T-helper 2 cell treated with Interferon-gamma antibody and Interleukin-4, amounts not matched to agents 5 μg/mL and 100 μg/mL, for 36 hours (primary cell): ENCODE measurements around the gene ARHGEF39.
"Not testable (repeated sequence)": the region's sequence is repeated elsewhere in the genome, so short reads cannot be mapped to it uniquely, and the experiment has no call there.

ENCODE experiments used
- DNase-seq: peaks from one replicate; pipeline ENCODE4 v3.0.0; 2021; ENCODE audit warnings: low spot score
- H3K27ac Mint-ChIP-seq: one replicate; pipeline ENCODE4 v1.8.0; 2021; ENCODE audit warnings: mild to moderate bottlenecking, mixed read lengths
- H3K27me3 Mint-ChIP-seq: one replicate; pipeline ENCODE4 v1.8.0; 2021; ENCODE audit warnings: low read depth, mixed read lengths
- H3K36me3 Mint-ChIP-seq: one replicate; pipeline ENCODE4 v1.8.0; 2021; ENCODE audit warnings: low read depth, mixed read lengths
- H3K4me1 Mint-ChIP-seq: one replicate; pipeline ENCODE4 v1.8.0; 2021; ENCODE audit warnings: low read depth, mixed read lengths
- H3K4me3 Mint-ChIP-seq: one replicate; pipeline ENCODE4 v1.8.0; 2022; ENCODE audit warnings: mild to moderate bottlenecking, moderate library complexity, mixed read lengths
- H3K9me3 Mint-ChIP-seq: one replicate; pipeline ENCODE4 v1.8.0; 2021; ENCODE audit warnings: mixed read lengths

ARHGEF39 gene

DNA sequence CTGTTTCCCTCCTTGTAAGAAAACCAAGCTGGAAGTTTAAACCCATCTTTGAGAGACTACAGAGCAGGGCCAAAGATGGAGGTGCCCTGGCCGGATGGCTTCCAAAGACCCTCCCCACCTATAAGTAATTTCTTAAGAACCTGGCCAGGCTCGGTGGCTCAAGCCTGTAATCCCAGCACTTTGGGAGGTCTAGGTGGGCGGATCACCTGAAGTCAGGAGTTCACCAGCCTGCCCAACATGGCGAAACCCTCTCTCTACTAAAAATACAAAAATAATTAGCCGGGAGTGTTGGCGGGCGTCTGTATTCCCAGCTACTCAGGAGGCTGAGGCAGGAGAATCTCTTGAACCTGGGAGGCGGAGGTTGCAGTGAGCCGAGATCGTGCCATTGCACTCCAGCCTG, 19.3 kb downstream of the ARHGEF39 start:
- H3K9me3 Mint-ChIP-seq, DNase-seq, H3K27me3 Mint-ChIP-seq: not testable (repeated sequence)
- H3K4me1 Mint-ChIP-seq = peaks cover 39% of the 10 kb centered on the region
- H3K27ac Mint-ChIP-seq = peak overlapping the region; percentile 98
- H3K4me3 Mint-ChIP-seq = peak overlapping the region; percentile 100
- peaks cover 49% of the 10 kb centered on the region for H3K36me3 Mint-ChIP-seq

DNA sequence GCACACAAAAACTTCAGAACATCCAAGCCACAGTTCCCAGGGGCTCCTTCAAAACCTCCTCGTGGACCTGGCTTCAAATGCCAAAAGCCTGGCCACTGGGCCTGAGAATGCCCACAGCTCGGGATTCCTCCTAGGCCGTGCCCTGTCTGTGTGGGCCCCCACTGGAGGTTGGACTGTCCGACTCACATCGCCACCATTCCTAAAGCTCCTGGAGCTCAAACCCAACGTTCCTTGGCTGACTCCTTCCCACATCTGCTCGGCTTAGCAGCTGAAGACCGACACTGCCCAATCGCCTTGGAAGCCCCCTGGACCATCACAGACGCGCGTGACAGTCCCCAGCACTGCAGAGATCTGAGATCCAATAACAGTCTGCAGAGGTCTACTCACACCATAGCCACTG, 21.9 kb downstream of the ARHGEF39 start:
- peaks cover 46% of the 10 kb centered on the region for H3K36me3 Mint-ChIP-seq
- no peak overlapping the region for H3K27ac Mint-ChIP-seq
- H3K9me3 Mint-ChIP-seq = peaks cover 12% of the 10 kb centered on the region
- DNase-seq = no peak
- no peaks in the 10 kb centered on the region for H3K27me3 Mint-ChIP-seq
- H3K4me1 Mint-ChIP-seq = peaks cover 42% of the 10 kb centered on the region
- H3K4me3 Mint-ChIP-seq = no peak overlapping the region

DNA sequence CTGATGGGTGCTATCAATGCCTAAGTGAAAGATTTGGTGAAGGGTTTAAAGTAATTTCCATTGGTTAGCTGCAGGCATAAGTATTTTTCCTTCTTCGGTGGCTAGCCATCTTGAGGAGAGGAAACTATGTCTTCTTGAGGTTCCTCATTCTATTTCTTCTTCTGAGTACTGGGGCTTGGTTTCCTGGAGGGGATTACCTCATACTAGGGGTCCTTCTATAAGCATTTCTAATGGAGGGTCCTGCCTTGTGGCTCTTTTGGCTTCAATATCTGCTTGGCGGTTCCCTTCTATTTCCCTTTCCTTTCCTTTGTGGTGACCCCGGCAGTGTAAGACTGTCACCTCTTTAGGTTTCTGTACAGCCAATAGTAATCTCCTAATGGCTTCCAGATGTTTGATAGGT, 23.5 kb downstream of the ARHGEF39 start:
- Mint-ChIP-seq H3K9me3 (peaks cover 12% of the 10 kb centered on the region), H3K36me3 (peaks cover 41% of the 10 kb centered on the region), H3K4me1 (peaks cover 42% of the 10 kb centered on the region)
- H3K27ac Mint-ChIP-seq, H3K4me3 Mint-ChIP-seq, DNase-seq, H3K27me3 Mint-ChIP-seq: not testable (repeated sequence)

DNA sequence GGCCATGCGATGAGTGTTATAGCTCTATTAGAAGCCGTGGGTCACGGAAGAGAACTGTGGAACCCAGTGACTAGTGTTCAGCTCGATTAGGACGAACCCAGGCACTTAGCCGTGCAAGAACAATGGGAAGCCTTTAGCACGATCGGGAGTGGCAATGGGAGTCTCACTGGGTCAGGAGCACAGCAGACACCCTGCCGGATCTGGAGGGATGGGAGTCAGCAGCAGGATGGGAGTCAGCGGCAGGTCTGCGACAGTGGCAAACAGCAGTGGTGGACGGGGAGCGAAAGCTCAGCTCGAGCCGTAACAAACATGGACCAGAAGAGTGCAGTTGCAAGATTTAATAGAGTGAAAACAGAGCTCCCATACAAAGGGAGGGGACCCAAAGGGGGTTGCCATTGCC, 24.6 kb downstream of the ARHGEF39 start:
- DNase-seq, H3K27me3 Mint-ChIP-seq, H3K4me3 Mint-ChIP-seq: not testable (repeated sequence)
- H3K27ac Mint-ChIP-seq = peak overlapping the region; percentile 38
- peaks cover 39% of the 10 kb centered on the region for H3K36me3 Mint-ChIP-seq
- peaks cover 47% of the 10 kb centered on the region for H3K4me1 Mint-ChIP-seq
- H3K9me3 Mint-ChIP-seq = peaks cover 12% of the 10 kb centered on the region

DNA sequence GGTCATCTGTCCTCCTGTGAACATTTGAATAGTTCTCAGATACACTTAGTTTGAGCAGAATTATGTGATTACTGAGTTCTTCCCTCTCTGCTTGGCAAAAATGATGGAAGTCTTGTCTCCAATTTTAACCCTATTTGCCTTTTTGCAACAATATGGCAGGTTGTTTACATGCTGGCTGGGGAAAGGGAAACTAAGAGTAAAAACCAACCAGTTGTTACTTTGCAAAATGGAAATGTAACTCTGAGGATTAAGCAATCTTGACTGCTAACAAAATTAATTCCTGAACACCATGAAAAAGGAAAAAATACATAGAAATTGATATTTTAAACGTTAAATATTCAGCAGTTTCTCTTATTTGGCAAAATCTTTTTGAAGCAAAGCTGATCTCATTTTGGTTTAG, 25.4 kb downstream of the ARHGEF39 start:
- H3K4me3 Mint-ChIP-seq = peak overlapping the region; percentile 51
- no peak for DNase-seq
- peak overlapping the region; percentile 84 for H3K27ac Mint-ChIP-seq
- H3K9me3 Mint-ChIP-seq = peaks cover 12% of the 10 kb centered on the region
- peaks cover 48% of the 10 kb centered on the region for H3K4me1 Mint-ChIP-seq
- no peaks in the 10 kb centered on the region for H3K27me3 Mint-ChIP-seq
- H3K36me3 Mint-ChIP-seq = peaks cover 37% of the 10 kb centered on the region

DNA sequence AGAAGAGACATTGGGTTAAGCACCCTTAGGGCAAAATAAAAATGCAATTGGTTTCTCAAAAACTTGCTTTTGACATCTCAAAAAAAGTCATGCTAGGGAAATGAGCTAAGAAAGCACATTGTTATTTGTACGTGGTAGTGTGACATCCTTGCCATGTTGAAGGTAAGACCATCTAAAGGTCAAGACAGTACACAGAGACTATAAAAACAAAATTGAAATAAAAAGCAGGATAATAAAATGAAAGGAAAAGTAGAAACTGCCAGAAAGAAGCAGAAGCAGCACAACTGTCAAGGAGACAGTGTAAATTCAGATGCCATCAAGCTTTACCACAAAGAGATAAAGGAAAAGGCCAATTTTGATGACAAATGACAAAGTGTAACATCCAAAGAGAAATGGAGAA, 25.8 kb downstream of the ARHGEF39 start:
- peak overlapping the region; percentile 84 for H3K27ac Mint-ChIP-seq
- H3K27me3 Mint-ChIP-seq, DNase-seq: not testable (repeated sequence)
- peaks cover 33% of the 10 kb centered on the region for H3K36me3 Mint-ChIP-seq
- peak overlapping the region; percentile 51 for H3K4me3 Mint-ChIP-seq
- peaks cover 12% of the 10 kb centered on the region for H3K9me3 Mint-ChIP-seq
- H3K4me1 Mint-ChIP-seq = peaks cover 44% of the 10 kb centered on the region

DNA sequence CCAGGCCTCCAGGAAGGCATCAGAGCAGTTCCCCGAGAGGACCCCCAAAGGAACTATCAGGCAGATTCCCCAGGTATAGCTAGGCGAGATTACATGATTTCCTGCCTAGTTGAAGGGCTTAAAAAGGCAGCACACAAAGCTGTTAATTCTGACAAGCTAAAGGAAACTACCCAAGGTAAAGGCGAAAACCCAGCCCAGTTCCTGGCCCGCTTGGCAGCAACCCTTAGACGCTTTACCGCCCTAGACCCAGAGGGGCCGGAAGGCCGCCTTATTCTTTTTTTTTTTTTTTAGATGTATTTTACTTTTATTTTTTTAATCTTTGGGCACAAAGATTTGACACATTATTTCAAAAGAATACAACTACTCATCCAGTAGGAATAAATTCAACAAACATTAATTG, 26.2 kb downstream of the ARHGEF39 start:
- Mint-ChIP-seq H3K27ac (peak overlapping the region; percentile 84), H3K9me3 (peaks cover 12% of the 10 kb centered on the region), H3K4me1 (peaks cover 44% of the 10 kb centered on the region), H3K36me3 (peaks cover 33% of the 10 kb centered on the region)
- H3K27me3 Mint-ChIP-seq, H3K4me3 Mint-ChIP-seq, DNase-seq: not testable (repeated sequence)

DNA sequence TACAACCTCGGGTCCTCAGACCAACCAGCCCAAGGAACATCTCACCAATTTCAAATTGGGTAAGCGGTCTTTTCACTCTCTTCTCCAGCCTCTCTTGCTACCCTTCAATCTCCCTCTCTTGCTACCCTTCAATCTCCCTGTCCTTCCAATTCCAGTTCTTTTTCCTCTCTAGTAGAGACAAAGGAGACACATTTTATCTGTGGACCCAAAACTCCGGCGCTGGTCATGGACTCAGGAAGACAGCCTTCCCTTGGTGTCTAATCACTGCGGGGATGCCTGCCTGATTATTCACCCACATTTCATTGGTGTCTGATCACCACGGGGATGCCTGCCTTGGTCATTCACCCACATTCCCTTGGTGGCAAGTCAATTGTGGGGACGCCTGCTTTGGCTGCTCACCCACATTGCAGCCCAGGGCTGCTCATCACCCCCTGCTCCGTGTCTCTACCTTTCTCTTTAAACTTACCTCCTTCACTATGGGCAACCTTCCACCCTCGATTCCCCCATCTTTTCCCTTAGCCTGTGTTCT, 27.5 kb downstream of the ARHGEF39 start:
- peaks cover 25% of the 10 kb centered on the region for H3K36me3 Mint-ChIP-seq
- not testable (repeated sequence) for DNase-seq, H3K4me3 Mint-ChIP-seq, H3K27ac Mint-ChIP-seq, H3K27me3 Mint-ChIP-seq
- peaks cover 41% of the 10 kb centered on the region for H3K4me1 Mint-ChIP-seq
- peaks cover 12% of the 10 kb centered on the region for H3K9me3 Mint-ChIP-seq

DNA sequence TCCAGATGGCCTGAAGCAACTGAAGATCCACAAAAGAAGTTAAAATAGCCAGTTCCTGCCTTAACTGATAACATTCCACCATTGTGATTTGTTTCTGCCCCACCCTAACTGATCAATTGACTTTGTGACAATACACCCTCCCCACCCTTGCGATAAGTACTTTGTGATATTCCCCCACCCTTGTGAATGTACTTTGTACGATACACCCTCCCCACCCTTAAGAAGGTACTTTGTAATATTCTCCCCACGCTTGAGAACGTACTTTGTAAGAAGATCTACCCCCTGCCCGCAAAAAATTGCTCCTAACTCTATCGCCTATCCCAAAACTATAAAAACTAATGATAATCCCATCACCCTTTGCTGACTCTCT, 28.1 kb downstream of the ARHGEF39 start:
- Mint-ChIP-seq H3K9me3 (peaks cover 12% of the 10 kb centered on the region), H3K36me3 (peaks cover 25% of the 10 kb centered on the region), H3K4me1 (peaks cover 41% of the 10 kb centered on the region)
- H3K27ac Mint-ChIP-seq, H3K27me3 Mint-ChIP-seq, DNase-seq, H3K4me3 Mint-ChIP-seq: not testable (repeated sequence)

DNA sequence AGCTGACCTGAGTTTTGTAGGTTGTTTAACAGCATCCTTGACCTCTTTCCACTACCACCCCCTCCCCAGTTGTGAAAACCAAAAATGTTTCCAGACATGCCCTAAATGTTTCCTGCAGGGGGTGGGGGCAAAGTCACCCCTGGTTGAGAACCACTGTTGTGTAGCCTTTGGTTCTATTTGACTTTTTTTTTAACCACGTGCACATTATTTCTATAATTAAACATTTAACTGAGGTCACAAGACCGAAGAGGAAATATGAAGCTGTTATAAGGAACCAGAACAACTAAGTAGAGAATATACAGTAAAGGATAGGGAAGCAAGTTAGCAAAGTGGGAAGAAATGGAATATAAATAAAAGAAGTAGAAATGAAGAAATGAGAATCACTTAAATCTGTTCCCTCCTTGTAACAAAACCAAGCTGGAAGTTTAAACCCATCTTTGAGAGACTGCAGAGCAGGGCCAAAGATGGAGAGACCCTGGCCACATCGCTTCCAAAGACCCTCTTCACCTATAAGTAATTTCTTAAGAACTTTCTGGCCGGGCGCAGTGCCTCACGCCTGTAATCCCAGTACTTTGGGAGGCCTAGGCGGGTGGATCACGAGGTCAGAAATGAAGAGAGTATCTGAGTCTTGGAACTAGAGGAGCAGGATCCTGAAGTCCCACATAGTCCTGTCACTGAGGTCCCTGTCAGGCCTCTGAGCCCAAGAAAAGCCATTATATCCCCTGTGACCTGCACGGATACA, 28.7 kb downstream of the ARHGEF39 start:
- Mint-ChIP-seq H3K27me3 (no peaks in the 10 kb centered on the region), H3K36me3 (peaks cover 21% of the 10 kb centered on the region), H3K9me3 (peaks cover 10% of the 10 kb centered on the region), H3K27ac (no peak overlapping the region), H3K4me3 (no peak overlapping the region), H3K4me1 (peaks cover 36% of the 10 kb centered on the region)
- no peak for DNase-seq

DNA sequence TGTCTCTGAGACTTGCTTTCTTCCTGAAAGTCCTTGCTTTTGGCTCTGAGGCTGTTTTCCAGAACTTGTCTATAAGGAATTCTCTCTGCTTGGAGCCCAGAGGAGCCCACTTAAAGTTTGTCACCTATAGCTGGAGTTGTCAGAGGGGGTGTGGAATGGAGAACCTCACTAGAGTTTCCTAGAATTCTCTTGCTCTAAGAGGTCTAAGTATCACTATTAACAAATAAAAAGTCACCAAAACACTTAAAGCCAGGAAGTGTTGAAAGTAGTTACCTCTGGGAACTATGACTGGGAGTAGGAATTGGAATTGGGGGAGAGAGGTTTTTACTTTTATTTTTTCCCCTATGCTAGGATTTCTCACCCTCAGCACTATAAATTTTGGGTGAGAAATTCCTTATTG, 29.3 kb downstream of the ARHGEF39 start:
- DNase-seq = no peak
- H3K27me3 Mint-ChIP-seq = no peaks in the 10 kb centered on the region
- peaks cover 5% of the 10 kb centered on the region for H3K9me3 Mint-ChIP-seq
- H3K4me1 Mint-ChIP-seq = peaks cover 36% of the 10 kb centered on the region
- no peak overlapping the region for H3K27ac Mint-ChIP-seq
- H3K4me3 Mint-ChIP-seq = no peak overlapping the region
- H3K36me3 Mint-ChIP-seq = peaks cover 15% of the 10 kb centered on the region

DNA sequence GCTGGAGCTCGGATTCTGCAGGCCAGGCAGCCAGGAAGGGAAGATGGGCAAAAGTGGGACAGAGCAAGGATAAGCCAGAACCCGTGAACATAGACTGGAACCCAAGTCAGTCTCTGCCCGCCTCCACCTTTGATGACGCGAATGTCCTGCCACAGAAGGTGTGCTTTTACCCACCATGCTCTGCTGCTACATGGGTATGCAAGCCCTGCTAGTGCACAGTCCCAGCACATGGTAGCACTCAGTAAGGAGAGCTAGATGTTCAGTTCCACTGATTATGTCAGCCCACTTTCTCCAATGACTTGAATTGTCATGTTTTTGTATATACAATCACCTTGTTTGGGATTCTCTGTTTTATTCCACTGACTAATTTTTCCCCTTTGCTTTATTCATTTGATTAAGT, 35.4 kb downstream of the ARHGEF39 start:
- Mint-ChIP-seq H3K27ac (no peak overlapping the region), H3K9me3 (no peaks in the 10 kb centered on the region), H3K36me3 (no peaks in the 10 kb centered on the region), H3K27me3 (no peaks in the 10 kb centered on the region), H3K4me3 (no peak overlapping the region), H3K4me1 (peaks cover 5% of the 10 kb centered on the region)
- no peak for DNase-seq

DNA sequence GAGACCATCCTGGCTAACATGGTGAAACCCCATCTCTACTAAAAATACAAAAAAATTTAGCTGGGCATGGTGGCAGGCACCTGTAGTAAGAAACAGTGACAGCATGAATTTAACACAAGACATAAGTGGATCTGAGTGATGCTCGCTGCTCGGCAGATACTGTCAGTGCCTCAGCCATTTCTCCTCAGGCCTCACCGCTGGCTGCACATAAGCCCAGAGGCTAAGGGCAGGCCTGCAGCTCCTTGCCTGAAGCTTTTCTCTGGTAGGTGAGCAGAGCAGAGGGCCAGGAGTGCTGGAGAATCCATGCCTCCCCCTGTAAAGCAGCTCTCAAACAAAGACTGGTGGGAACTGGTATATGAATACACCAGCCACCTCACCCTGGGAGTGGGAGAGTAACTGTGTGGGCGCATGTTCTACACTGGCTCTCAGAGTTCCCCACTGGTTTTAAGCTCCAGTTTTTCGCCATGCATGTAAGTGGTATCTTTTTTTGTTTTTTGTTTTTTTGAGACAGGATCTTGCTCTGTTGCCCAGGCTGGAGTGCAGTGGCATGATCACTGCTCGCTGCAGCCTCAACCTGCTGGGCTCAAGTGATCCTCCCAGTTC, 36.5 kb downstream of the ARHGEF39 start:
- H3K4me3 Mint-ChIP-seq = no peak overlapping the region

DNA sequence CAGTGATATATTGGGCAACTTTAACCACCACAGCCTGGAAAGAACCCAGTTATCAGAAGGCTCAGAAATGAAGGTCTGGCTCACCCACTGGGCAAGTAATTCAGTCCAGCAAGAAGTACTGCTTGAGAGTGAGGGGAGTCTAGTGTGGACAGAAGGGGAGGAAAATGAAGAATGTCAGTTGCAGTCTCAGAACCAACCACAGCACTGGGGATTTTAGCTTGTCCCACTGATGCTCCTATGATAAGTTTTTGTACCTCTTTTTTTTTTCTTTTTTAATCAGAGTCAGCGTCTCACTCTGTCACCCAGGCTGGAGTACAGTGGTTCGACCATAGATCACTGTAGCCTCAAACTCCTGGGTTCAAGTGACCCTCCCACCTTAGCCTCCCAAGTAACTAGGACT, 37.4 kb downstream of the ARHGEF39 start:
- H3K27ac Mint-ChIP-seq = no peak overlapping the region
- H3K36me3 Mint-ChIP-seq = no peaks in the 10 kb centered on the region
- H3K27me3 Mint-ChIP-seq = no peaks in the 10 kb centered on the region
- H3K4me3 Mint-ChIP-seq = no peak overlapping the region
- no peaks in the 10 kb centered on the region for H3K9me3 Mint-ChIP-seq
- DNase-seq = no peak
- H3K4me1 Mint-ChIP-seq = peaks cover 5% of the 10 kb centered on the region

More for the DNA sequence above, 36.5 kb downstream of the ARHGEF39 start:
- no peaks in the 10 kb centered on the region for H3K36me3 Mint-ChIP-seq
- no peak overlapping the region for H3K27ac Mint-ChIP-seq
- H3K27me3 Mint-ChIP-seq = no peaks in the 10 kb centered on the region
- DNase-seq = no peak
- no peaks in the 10 kb centered on the region for H3K9me3 Mint-ChIP-seq
- peaks cover 5% of the 10 kb centered on the region for H3K4me1 Mint-ChIP-seq
